NB4 (cell line): ENCODE measurements around the gene DRP2.

Experiments
- DNase-seq: peaks from one replicate; pipeline ENCODE4 v3.0.0; 2010; ENCODE audit warnings: low read depth
- H3K4me3 ChIP-seq: one replicate; pipeline ENCODE4 v1.5.1; 2011; ENCODE audit warnings: mild to moderate bottlenecking, low read depth, low read length, moderate library complexity
- MAX ChIP-seq: IDR thresholded peaks from 2 replicates; pipeline ENCODE4 v1.6.1; 2011; ENCODE audit warnings: low read depth, low read length
- MYC ChIP-seq: IDR thresholded peaks from 2 replicates; pipeline ENCODE4 v1.6.1; 2011; ENCODE audit warnings: low read depth, low read length
- POLR2A ChIP-seq: IDR thresholded peaks from 2 replicates; pipeline ENCODE4 v1.6.1; 2011; ENCODE audit warnings: mild to moderate bottlenecking; ENCODE audit not compliant: insufficient read length; ENCODE audit errors: extremely low read depth
- TF ChIP-seq, protein P1 (sequence below): IDR thresholded peaks from one replicate; pipeline ENCODE4 v1.5.1; 2012; ENCODE audit warnings: low read depth, low read length

DRP2 gene

GRCh38 chrX:101231080-101231479 lies 11.5 kb downstream of the DRP2 start:
- DNase-seq = no peak
- TF ChIP-seq MYC (no peak), POLR2A (no peak), MAX (no peak)
- TF ChIP-seq, protein P1, sequence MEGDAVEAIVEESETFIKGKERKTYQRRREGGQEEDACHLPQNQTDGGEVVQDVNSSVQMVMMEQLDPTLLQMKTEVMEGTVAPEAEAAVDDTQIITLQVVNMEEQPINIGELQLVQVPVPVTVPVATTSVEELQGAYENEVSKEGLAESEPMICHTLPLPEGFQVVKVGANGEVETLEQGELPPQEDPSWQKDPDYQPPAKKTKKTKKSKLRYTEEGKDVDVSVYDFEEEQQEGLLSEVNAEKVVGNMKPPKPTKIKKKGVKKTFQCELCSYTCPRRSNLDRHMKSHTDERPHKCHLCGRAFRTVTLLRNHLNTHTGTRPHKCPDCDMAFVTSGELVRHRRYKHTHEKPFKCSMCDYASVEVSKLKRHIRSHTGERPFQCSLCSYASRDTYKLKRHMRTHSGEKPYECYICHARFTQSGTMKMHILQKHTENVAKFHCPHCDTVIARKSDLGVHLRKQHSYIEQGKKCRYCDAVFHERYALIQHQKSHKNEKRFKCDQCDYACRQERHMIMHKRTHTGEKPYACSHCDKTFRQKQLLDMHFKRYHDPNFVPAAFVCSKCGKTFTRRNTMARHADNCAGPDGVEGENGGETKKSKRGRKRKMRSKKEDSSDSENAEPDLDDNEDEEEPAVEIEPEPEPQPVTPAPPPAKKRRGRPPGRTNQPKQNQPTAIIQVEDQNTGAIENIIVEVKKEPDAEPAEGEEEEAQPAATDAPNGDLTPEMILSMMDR = no peak
- no peak overlapping the region for H3K4me3 ChIP-seq

DNA sequence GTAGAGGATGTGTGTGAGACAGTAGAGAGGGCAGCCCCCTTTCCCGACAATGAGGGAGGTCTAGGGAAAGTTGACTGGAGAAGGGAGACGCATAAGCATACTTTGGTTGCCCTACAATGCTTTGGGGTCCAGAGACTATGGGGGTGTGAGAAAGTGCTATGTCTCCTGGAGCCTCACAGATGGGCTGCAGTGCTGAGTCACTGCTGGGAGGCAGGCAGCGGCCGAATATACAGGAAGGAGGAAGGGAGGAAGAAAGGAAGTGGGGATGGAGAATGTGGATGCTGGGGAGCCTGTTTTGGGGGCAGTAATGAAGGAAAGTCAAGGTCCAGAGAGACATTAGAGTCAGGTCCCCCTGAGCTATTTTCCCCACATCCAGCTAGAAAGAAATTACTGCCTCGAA lies 12.7 kb downstream of the DRP2 start:
- TF ChIP-seq MAX (no peak), MYC (no peak), POLR2A (no peak)
- TF ChIP-seq, protein P1 = no peak
- no peak overlapping the region for H3K4me3 ChIP-seq
- DNase-seq = no peak

DNA sequence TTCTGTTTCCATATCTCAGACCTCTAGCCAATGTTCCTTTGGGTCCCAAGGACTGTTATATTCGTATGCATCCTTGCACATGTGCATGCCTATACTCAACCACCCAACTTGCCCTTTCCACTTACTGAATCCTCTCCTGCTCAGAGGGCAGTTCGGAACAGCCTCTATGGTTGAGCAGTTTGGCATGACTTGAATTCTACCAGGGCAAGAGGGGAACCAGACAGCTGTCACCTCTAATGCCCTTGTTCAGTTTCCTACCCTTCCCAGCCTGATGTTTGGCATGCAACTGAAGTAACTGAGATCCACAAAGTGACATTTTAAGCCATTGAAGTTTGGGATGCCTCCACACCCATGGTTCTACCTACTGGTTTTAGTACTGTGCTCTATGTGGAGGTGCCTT lies 17.5 kb downstream of the DRP2 start:
- no peak overlapping the region for H3K4me3 ChIP-seq
- TF ChIP-seq MYC (no peak), MAX (no peak), POLR2A (no peak)
- TF ChIP-seq, protein P1 = no peak
- no peak for DNase-seq

GRCh38 chrX:101241531-101241930 lies 21.9 kb downstream of the DRP2 start:
- no peak for DNase-seq
- TF ChIP-seq MAX = no peak
- H3K4me3 ChIP-seq = no peak overlapping the region

GRCh38 chrX:101252634-101253033 lies 33.0 kb downstream of the DRP2 start:
- no peak for DNase-seq
- no peak overlapping the region for H3K4me3 ChIP-seq
- TF ChIP-seq MAX (no peak), MYC (no peak), POLR2A (no peak)
- TF ChIP-seq, protein P1 = no peak

GRCh38 chrX:101257448-101258258 lies 38.1 kb downstream of the DRP2 start:
- H3K4me3 ChIP-seq = no peak overlapping the region
- no peak for TF ChIP-seq MYC
- TF ChIP-seq, protein P1 = no peak
- TF ChIP-seq POLR2A = no peak
- TF ChIP-seq MAX = no peak
- DNase-seq = peak; percentile 1
